Parathyroid adenoma (tissue), 2 donors: ENCODE measurements around the gene RASL12.
"Not testable (repeated sequence)": the region's sequence is repeated elsewhere in the genome, so short reads cannot be mapped to it uniquely, and the experiment has no call there.

Experiments used
- H2AFZ ChIP-seq: fragments of 300-600 bp; sonication (generic); one replicate; pipeline ENCODE4 v1.7.0; 2017; ENCODE audit warnings: antibody characterized with exemption, mild to moderate bottlenecking
- H3K27ac ChIP-seq: fragments of 300-600 bp; sonication (generic); one replicate; pipeline ENCODE4 v1.7.0; 2017
- H3K27me3 ChIP-seq: fragments of 300-600 bp; sonication (generic); one replicate; pipeline ENCODE4 v1.7.0; 2017; ENCODE audit warnings: low read length; ENCODE audit not compliant: control insufficient read depth, insufficient read depth
- H3K36me3 ChIP-seq: fragments of 300-600 bp; sonication (generic); one replicate; pipeline ENCODE4 v1.7.0; 2017; ENCODE audit warnings: low read length; ENCODE audit not compliant: control insufficient read depth, insufficient read depth
- H3K4me1 ChIP-seq: fragments of 300-600 bp; sonication (generic); one replicate; pipeline ENCODE4 v1.7.0; 2017; ENCODE audit warnings: control low read depth
- H3K4me2 ChIP-seq: fragments of 300-600 bp; sonication (generic); one replicate; pipeline ENCODE4 v1.7.0; 2017; ENCODE audit warnings: low read length
- H3K4me3 ChIP-seq: fragments of 300-600 bp; sonication (generic); one replicate; pipeline ENCODE4 v1.7.0; 2017; ENCODE audit warnings: low read depth, low read length
- H3K79me2 ChIP-seq: fragments of 300-600 bp; sonication (generic); one replicate; pipeline ENCODE4 v1.7.0; 2017; ENCODE audit warnings: control low read depth
- H3K9ac ChIP-seq: fragments of 300-600 bp; sonication (generic); one replicate; pipeline ENCODE4 v1.7.0; 2017; ENCODE audit warnings: mild to moderate bottlenecking
- H3K9me3 ChIP-seq: fragments of 300-600 bp; sonication (generic); one replicate; pipeline ENCODE4 v1.7.0; 2017; ENCODE audit warnings: low read length; ENCODE audit not compliant: control insufficient read depth
- TF ChIP-seq, protein P1 (sequence below): fragments of 300-600 bp; sonication (generic); IDR thresholded peaks from one replicate; pipeline ENCODE4 v1.7.0; 2017; ENCODE audit warnings: antibody characterized with exemption, mild to moderate bottlenecking
- donor health status: primary hyperparathyroidism.

Gene RASL12

DNA sequence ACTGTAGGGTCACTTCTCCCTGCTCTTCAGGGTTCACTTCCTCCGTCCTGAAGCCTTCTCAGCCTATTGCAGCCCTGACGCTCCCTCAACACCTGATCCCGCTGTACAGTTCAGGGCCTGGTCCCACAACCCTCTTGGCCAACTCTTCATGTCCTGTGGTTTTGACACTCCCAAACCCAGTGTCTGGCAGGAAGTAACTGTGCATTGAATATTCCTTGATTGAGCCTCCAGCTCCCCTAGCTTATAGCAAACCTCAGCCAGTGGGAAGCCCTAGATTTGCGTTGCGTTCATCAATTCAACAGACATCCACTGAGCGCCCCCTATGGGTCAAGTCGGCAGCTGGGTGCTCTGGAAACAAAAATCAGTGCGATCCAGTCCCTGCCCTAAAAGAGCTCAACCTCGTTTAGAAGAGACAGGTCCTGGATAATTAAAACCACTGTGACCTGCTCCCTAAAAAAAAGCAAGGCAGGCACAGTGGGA is 33.7 kb upstream of the RASL12 start:
- H3K79me2 ChIP-seq = no peaks in the 10 kb centered on the region
- no peaks in the 10 kb centered on the region for H3K36me3 ChIP-seq
- no peak overlapping the region for H3K27ac ChIP-seq
- no peak overlapping the region for H3K9ac ChIP-seq
- H2AFZ ChIP-seq = no peak overlapping the region
- no peaks in the 10 kb centered on the region for H3K27me3 ChIP-seq
- no peak overlapping the region for H3K4me3 ChIP-seq
- TF ChIP-seq, protein P1, sequence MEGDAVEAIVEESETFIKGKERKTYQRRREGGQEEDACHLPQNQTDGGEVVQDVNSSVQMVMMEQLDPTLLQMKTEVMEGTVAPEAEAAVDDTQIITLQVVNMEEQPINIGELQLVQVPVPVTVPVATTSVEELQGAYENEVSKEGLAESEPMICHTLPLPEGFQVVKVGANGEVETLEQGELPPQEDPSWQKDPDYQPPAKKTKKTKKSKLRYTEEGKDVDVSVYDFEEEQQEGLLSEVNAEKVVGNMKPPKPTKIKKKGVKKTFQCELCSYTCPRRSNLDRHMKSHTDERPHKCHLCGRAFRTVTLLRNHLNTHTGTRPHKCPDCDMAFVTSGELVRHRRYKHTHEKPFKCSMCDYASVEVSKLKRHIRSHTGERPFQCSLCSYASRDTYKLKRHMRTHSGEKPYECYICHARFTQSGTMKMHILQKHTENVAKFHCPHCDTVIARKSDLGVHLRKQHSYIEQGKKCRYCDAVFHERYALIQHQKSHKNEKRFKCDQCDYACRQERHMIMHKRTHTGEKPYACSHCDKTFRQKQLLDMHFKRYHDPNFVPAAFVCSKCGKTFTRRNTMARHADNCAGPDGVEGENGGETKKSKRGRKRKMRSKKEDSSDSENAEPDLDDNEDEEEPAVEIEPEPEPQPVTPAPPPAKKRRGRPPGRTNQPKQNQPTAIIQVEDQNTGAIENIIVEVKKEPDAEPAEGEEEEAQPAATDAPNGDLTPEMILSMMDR = peak; percentile 48
- H3K4me2 ChIP-seq = no peak overlapping the region
- H3K4me1 ChIP-seq = no peaks in the 10 kb centered on the region
- no peaks in the 10 kb centered on the region for H3K9me3 ChIP-seq

DNA sequence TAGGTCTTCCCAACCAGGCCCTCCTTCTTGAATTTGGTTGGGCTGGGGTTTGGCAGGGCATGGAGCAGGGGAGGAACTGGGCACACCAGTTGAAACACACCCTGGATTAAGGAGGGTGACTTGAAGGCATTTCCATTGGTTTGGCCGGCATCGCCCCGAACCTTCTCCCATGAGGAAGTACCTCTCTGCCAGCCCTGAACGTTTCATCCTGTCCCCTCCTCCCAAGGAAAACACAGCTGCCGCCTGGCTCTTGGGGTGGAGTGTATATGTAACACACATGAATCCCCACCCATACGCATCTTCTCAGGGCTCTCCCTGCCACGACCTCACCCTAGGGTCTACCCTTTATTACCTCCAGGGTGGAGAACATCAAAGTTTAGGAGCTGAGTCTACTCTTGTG is 32.7 kb upstream of the RASL12 start:
- Histone ChIP-seq H3K4me2 (no peak overlapping the region), H2AFZ (no peak overlapping the region), H3K36me3 (no peaks in the 10 kb centered on the region), H3K27me3 (no peaks in the 10 kb centered on the region), H3K79me2 (no peaks in the 10 kb centered on the region), H3K9me3 (no peaks in the 10 kb centered on the region), H3K4me1 (no peaks in the 10 kb centered on the region), H3K4me3 (no peak overlapping the region), H3K27ac (no peak overlapping the region), H3K9ac (no peak overlapping the region)
- TF ChIP-seq, protein P1 = no peak

DNA sequence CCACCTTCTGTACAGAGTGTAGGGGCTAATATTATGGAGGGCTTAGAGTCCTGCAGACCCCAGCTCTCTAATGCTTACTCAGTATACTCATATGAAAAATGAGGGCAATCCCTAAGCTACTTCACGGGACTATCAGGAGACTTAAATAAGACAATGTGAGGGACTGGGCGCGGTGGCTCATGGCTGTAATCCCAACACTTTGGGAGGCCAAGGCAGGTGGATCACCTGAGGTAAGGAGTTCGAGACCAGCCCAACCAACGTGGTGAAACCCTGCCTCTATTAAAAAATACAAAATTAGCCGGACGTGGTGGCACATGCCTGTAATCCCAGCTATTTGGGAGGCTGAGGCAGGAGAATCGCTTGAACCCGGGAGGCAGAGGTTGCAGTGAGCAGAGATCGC is 32.0 kb upstream of the RASL12 start:
- H3K4me2 ChIP-seq, H3K9me3 ChIP-seq, H2AFZ ChIP-seq, H3K36me3 ChIP-seq, H3K9ac ChIP-seq, H3K27me3 ChIP-seq, H3K79me2 ChIP-seq, H3K4me3 ChIP-seq, H3K4me1 ChIP-seq, H3K27ac ChIP-seq: not testable (repeated sequence)

DNA sequence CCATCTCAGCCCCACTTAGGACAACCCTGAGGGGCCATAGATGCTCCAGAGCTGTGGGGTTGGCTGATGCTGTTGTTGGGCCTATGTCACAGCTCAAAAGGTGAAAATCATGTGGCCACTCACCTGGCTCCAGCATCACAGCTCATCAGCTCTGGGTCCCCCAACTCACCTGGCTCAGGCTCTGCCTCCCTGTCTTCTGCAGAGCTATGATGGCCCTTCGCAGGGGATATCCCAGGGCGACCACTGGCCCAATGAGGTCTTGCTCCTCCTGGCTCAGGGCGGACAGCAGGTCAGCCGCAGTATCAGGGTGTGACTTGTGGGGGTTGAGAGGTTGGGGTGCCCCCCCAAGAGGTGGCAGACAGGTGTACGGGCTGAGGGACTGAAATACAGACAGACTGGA is 31.5 kb upstream of the RASL12 start:
- Histone ChIP-seq H3K27ac (no peak overlapping the region), H3K36me3 (no peaks in the 10 kb centered on the region)
- TF ChIP-seq, protein P1 = no peak

DNA sequence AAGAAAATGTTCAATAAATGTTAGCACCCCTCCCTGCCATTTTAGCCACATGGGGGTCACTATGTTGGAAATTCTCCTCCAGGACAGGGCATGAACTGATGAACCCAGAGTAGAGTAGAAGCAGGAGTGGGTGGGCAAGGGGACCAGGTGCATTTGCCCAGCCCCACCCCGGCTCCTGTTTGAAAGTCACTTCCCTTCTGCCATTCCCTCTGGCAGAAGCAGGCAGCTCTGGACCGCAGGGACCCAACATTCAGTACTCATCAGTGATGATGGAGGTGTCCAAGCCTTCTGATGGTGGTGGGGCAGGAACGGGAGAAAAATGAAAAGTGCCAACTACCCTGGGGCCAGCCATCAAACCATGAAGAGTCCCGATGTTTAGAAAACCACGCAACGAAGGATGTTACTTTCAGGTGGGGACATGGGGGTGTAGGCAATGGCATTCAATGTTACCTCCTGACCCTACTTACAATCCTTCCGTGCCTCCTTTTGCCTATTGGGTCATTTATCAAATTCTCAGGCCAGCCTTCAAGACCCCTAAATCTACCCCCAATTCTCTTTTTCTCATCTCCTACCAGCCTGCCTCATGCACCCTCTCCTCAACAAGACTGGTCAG is 30.0 kb upstream of the RASL12 start:
- TF ChIP-seq, protein P1 = no peak
- H3K27me3 ChIP-seq = no peaks in the 10 kb centered on the region
- no peak overlapping the region for H3K9ac ChIP-seq
- H3K9me3 ChIP-seq = no peaks in the 10 kb centered on the region
- H2AFZ ChIP-seq = no peak overlapping the region
- no peak overlapping the region for H3K4me3 ChIP-seq
- no peak overlapping the region for H3K4me2 ChIP-seq
- no peaks in the 10 kb centered on the region for H3K79me2 ChIP-seq
- no peaks in the 10 kb centered on the region for H3K36me3 ChIP-seq
- H3K27ac ChIP-seq = no peak overlapping the region
- no peaks in the 10 kb centered on the region for H3K4me1 ChIP-seq

More for the DNA sequence above, 31.5 kb upstream of the RASL12 start:
- no peaks in the 10 kb centered on the region for H3K79me2 ChIP-seq
- H3K4me1 ChIP-seq = no peaks in the 10 kb centered on the region
- no peak overlapping the region for H2AFZ ChIP-seq
- H3K27me3 ChIP-seq = no peaks in the 10 kb centered on the region
- no peaks in the 10 kb centered on the region for H3K9me3 ChIP-seq
- no peak overlapping the region for H3K9ac ChIP-seq
- H3K4me3 ChIP-seq = no peak overlapping the region
- no peak overlapping the region for H3K4me2 ChIP-seq
